Islet of Langerhans (tissue), 1 donor: ENCODE data around the gene DOK7.

Experiments used
- FAIRE-seq: peaks from one replicate; lab custom pipeline; 2011; peaks lifted over from hg19 to GRCh38; lab: Jason Lieb, UNC

Gene DOK7

DNA sequence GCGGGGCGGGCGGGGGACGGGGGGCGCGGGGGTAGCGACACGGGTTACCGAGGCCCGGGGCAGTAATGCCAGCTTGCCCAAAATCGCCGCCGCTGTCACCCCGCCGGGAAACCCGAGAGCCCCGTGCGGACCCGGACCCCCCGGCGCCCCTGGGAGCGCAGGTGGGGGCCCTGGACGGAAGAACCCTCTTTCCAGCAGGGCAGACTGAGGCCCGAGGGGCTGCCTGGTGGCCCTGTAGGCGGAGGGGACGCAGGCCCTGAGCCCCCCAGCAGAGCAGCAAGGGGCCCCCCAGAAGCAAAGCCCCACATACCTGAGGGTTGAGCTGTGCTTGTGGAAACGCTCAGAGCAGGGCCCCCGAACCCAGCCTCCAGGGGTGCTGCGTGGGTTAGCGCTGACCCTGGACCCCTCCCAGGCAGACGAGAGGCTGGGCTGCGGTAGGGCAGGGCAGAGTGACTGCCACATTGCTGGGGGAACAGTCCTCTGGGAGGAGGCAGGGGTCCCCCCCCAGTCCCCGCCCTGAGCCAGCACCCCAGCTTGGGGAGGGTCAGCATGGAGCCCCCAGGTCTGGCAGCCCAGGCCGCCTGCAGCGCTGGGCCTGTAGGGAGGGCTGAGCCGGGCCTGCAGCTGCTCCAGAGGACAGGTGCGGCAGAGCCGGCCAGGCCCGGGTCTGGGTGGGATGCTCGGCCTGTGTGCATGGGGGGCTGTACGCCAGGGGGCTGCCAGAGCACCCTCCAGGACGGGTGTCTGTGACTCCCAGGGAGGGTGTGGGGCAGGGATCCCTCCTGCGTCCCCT is 646 bp downstream of the DOK7 start:
- FAIRE-seq, result no peak

DNA sequence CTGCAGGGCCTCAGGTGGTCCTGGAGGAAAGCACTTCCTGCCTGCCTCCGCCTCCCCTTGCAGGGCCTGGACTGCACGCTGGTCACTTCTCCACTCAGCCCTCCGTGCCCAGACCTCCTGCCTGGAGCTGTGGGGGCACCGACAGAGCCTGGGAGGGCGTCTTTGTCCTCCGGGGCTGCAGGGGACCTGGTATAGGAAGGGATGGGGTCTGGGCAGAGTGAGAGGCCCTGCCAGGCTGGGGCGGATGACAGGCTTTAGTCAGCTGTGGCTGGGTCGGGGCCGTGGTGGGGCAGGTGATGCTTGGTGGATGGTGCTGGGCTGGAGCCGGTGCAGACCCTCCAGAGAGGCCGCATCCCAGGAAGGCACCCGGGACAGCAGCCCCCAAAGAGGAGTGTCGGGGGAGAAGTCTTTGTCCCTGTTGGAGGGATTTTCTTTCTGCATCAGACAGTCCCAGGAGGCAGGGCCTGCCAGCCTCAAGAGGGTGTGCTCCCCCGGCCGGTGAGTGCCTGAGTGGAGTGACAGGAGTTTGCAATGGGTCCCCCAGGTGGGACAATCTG is 1.3 kb downstream of the DOK7 start:
- no peak for FAIRE-seq

DNA sequence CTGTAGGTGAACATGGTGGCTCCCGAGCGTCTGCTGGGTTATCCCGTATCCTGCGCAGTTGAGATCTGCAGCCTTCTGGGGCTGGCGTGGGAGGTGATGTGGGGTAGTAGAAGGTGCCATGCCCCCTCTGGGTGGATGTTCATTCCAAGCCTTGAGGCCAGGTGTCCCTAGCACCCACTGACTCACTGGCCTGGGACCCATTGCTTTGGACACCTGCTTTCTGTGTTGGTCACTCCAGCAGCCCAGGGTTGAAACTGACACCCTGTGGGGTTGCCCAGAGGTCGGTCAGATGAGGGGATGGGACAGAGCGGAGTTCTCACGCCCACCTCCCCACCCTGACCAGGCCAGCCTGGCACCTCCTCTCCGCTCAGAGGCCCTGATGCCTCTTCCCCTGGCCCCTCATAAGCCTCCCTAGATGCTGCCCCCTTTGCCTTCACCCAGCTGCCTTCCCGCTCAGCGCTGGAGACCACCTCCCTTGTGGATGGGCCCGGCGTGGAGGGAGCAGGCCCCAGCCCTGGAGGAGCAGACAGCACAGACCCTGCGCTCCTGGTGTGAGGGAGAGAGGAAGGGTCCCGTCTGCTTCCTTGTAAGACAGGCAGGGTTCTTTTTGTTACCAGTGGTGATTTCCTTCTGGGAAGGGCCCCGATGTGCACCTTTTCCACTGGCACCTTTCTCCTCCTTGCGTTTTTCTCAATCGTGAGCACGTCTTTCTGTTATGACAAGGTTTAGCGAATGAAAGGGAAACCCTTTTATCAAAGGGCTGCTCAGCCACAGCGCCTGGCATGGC is 2.0 kb downstream of the DOK7 start:
- no peak for FAIRE-seq

DNA sequence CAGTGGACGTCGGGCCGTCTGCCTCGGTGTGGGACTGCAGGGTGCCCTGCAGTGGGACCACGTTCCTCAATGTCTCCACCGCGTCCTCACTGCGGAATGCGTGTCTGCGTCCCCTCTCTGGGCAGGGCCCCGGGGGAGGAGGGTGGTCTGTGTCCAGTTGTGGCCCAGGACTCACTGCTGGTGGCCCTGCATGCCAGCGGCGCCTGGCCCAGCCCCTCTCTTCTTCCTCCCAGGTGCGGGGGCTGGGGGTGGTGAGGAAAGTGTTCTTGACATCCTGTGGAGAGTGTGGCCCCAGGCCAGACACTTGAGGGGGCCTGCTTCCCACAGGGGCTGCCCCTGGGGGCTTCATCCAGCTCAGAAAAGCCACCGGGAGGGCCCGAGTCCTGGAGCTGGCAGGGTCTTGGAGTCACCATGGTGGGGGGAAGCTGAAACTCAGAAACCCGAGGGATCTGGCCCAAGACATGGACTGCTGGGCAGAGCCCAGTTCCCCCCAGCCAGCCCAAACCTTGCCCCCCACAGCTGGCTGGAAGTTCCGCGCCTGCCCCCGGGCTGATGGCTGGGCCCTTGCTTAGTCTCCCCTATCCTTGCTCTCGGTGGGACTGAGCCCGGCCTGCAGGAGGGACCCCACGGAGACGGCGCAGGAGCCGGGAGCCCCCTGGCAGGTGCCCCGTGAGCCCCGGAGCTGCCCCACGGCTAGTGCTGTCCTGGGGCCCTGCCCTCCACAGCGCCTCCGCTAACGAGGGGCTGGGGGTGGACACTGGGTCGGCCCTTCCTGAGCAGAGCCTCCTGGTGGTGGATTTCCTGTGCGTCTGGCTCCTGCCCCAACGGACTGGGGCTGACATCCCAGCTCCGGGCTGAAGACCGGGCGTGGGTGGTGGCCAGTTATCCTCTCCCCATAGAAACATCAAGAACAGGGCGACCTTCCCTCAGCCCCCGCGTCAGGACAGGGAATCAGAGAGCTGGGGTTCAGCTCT is 2.9 kb downstream of the DOK7 start:
- FAIRE-seq, result no peak

DNA sequence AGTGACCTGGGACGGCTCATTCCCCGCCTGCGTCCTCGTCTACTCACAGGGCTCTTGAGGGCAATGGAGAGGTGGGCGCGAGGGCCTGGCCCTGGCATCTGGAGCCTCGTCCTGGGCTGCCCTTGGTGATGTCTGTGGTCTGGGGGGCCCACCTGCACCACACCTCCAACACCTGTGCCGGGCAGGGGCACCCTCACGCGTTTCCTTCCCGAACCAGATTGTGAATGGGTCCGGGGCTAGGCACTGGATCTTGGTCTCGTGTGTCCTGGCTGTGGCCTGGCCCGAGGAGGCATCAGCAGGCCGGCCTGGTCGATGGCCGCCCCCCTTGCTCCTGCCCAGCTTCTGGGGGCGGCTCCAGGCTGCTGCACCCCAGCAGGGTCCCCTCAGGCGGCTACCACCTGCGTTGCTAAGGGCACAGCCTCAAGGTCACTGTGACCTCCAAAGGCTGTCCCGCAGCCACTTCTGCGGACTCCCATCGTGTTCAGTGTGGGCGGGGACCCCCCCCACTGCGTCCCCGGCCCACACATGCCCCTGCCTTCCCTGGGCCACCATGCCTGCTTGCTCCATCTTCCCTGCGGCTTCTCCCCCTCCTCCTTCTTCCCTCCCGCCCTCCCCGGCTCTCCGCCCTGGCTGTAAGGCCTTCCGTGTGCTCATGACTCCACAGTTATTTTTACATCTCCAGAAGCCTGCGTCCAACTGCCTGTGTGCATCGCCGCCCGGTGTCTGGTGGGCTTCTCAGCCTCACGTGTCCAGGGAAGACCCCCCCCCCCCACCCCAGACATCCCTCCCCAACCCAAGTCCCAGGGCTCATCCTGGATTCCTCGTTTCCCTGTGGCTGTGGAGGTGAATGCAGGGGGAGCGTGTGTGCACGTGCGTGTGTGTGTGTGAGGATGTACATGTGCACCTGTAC is 3.8 kb downstream of the DOK7 start:
- FAIRE-seq, result no peak

DNA sequence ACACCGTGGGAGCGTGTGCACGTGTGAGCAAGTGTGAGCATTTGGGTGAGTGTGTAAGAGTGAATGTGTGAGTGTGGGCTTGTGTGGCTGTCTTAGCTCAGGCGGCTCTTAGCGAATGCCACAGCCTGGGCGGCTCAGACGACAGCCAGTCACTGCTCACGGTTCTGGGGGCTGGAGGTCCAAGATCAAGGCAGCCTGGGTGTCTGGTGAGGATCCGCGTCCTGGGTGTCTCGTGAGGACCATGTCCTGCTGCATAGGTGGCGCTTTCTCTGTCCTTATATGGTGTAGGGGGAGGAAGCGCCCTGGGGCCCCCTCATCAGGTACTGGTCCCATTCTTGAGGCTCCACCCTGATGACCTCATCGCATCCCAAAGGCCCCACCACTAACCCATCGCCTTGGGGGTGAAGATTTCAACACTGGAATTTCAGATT is 4.5 kb downstream of the DOK7 start:
- FAIRE-seq, result no peak

DNA sequence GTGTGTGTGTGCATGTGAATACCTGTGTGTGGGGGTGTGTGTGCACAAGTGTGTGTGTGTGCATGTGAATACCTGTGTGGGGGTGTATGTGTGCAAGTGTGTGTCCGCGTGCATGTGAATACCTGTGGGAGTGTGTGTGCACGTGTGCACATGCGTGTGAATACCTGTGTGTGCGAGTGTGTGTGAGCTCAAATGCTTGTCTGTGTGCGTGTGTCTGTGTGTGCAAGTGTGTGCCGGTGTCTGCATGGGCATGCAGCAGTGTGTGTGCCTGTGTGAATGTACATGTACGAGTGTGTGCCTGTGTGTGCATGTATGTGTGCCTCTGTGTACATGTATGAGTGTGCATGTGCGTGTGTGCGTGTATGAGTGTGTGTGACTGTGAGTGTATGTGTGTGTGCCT is 5.0 kb downstream of the DOK7 start:
- FAIRE-seq, result no peak

GRCh38 chr4:3468804-3469203 is 5.7 kb downstream of the DOK7 start:
- no peak for FAIRE-seq

DNA sequence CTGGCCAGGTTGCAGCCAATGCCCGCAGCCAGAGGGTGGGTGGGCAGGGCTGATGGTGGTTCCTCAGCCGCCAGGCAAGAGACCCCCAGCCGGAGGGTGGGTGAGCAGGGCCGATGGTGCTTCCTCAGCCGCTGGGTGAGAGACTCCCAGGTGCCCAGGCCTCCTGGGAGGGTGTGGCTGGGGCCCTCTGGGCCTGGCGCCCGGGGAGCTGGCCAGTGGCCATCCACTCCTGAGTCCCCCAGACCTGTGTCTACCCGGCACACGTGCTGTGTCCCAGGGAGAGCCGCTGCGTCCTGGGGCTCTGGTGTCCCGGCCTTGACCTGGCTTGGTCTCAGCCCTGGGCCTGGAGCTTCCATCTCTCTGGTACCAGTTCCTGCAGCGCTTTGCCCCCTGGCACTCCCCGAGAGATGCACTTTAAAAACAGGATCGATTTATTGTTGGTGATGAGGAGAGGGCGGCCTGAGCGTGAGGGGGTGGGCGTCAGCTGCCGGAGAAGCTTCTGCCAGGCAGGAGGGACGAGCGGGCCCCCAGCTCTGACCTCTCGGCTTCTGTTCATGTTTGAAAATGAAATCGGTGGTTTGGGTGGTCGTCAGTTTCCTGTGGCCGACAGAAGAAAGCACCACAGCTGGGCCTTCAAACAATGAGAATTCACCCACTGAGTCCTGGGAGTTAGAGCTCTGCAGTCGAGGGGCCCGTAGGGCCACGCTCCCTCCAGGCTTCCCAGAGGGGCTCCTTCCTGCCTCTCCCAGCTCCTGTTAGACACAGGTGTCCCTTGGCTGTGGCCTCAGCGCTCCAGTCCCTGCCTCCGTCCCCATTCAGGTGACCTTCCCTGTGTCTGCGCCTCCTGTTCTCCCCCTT is 6.5 kb downstream of the DOK7 start:
- no peak for FAIRE-seq

DNA sequence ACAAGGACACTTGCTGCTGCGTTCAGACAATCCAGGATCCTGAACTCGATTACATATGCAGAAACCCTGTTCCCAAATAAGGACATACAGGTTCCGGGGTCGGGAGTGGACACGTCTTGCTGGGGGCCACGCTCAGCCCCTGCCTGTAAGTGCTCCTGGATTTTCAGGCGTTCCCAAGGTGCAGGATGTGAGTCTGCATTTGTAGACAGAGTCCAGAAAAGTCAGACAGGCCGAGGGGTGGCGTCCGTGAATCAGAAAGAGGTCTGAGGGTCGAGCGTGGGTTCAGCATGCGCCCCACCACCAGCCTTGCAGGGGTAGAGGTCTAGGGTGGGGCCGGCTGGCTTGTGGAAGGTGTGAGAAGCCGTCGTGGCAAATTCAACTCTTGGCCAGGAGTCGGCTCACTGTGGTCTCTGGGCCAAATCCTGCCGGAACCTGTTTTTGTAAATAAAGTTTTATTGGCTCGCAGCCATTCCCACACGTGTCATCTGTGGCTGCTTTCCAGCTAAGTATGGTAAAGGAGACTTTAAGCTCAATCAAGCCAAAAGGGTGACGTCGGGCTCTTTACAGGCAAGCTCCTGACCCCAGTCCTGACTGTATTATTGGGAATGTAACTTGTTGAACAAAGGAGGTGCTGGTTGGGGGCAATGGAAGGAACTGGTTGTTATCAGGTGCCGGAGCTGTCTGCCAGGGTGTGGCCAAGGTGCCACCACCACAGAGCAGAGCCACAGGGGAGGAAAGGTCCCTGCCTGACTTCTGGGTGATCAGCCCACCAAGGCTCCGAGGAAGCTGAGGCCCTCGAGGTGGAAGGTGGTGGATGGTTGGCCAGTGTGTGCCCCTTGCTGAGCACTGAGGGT is 7.4 kb downstream of the DOK7 start:
- FAIRE-seq, result no peak

- no peak for FAIRE-seq
Observed at GRCh38 chr4:3471098-3471760, 8.1 kb downstream of the DOK7 start.

DNA sequence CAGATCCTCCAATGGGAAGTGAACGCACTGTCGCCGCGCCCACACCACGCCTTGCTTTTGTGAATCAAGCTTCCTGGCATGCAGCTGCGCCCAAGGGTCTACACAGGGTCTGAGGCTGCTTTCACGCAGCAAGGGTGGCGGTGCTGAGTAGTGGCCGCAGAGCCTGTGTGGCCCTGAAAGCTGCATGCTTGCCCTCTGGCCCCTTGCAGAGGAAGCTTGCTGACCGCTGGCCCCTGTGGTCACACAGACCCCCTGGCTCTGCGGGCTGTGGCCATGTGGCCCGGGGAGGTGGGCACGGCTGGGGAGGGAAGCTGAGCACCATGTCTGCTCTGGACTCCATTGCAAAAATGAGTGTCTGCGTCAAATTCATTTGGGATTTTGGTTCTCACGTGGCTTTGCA is 8.8 kb downstream of the DOK7 start:
- FAIRE-seq, result no peak

DNA sequence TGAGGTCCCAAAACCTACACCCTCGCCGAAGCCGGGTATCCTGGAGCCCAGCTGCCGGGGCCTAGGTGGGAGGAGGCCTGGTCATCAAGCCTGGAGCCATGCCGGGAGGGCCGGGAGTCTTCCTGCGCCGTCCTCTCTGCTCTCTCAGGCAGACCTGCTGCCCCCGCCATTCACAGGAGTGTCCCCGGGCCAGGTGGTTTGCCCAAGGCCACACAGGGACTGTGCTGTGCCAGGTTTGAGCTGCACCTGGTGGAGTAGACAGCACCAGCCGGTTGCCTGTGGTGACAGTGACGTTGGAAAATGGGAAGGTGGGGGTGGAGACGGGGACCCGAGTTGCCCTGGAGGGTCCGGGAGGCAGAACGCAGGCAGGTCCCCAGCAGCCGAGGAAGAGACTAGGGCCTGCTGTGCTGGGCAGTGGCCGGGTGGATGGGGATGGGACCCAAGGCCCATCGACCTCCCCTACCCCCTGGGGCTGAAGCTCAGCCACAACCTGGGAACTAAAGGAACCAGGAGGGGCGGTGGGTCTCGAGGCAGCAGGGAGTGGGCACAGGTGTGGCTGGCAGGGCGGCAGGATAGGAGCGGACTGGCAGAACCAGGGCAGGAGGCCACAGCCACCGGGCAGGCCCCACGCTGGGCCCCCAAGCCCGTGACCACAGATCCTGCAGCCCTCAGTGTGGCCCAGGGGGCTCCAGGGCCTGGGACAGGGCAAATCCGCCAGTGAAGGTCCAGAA is 9.5 kb downstream of the DOK7 start:
- FAIRE-seq, result no peak

- no peak for FAIRE-seq
Observed at GRCh38 chr4:3473181-3473950, 10.3 kb downstream of the DOK7 start.

- no peak for FAIRE-seq
Observed at GRCh38 chr4:3473996-3474765, 11.1 kb downstream of the DOK7 start.

- no peak for FAIRE-seq
Observed at GRCh38 chr4:3475041-3475712, 12.1 kb downstream of the DOK7 start.
